ENCODE results near the gene EEA1.

DNA sequence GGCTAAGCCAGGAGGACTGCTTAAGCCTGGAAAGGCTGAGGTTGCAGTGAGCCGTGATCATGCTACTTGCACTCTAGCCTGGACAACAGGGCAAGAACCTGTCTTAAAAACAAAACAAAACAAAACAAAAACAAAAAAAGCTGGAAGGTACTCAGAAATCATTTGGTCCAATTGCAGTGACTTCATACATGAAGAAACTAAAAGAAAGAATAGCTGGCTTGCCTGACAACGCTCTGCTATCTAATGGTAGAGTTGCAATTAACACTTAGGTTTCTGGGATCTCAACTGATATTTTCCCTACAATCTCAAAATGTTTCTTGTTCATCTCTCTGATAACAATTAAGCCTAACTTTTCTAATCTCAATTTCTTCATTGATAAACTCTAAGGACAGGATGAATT is 13.7 kb downstream of the EEA1 start:
- TF ChIP-seq, protein P1, sequence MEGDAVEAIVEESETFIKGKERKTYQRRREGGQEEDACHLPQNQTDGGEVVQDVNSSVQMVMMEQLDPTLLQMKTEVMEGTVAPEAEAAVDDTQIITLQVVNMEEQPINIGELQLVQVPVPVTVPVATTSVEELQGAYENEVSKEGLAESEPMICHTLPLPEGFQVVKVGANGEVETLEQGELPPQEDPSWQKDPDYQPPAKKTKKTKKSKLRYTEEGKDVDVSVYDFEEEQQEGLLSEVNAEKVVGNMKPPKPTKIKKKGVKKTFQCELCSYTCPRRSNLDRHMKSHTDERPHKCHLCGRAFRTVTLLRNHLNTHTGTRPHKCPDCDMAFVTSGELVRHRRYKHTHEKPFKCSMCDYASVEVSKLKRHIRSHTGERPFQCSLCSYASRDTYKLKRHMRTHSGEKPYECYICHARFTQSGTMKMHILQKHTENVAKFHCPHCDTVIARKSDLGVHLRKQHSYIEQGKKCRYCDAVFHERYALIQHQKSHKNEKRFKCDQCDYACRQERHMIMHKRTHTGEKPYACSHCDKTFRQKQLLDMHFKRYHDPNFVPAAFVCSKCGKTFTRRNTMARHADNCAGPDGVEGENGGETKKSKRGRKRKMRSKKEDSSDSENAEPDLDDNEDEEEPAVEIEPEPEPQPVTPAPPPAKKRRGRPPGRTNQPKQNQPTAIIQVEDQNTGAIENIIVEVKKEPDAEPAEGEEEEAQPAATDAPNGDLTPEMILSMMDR (conservative IDR thresholded peaks at IDR 0.05; ENCODE audit: low read length): no peak
- no peak for TF ChIP-seq EZH2phosphoT487 (IDR thresholded peaks at IDR 0.05; ENCODE audit: borderline replicate concordance, low read depth, low read length)
